Dermis microvascular lymphatic vessel endothelial cell (primary cell): ENCODE results near the gene NGF. TPM values are rescaled to one million over a fixed set of nuclear protein-coding genes. Genes with fewer than 3 reads are reported as not detected.

ENCODE experiments used
- DNase-seq, 2 donors: peaks; one replicate each; pipeline versions ENCODE4 v3.0.0 to v3.0.0-alpha.2; 2010; ENCODE audit warnings: low read depth in 2 of 2
- total RNA-seq: library from RNA; depleted of rRNA; stranded (reverse); fragments of >200 nt; gene quantifications from 2 replicates; pipeline ENCODE4 v1.2.1, GENCODE V29; 2014

Gene NGF
- total RNA-seq, 1 donor from 2014 or later = 0.26 TPM

DNA sequence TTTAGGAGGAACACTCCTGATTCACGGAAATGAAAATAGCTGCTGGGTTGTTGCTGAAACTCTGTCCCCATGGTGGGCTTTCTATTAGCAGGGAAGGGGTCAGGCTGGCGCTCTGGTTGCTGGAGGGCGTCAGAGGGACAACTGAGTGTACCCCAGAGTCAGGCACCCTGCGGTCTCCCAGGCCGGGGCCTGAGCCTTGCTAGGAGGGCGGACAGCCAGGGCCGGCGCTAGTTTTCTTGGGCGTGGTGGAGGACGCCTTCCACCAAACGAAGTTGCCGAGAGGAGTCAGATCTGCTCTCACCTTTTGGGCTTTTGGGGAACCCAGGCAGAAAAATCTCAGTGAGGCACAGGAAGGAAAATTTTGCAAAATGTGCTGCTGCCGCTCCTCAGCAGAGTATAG is 54.8 kb downstream of the NGF start:
- no peak for DNase-seq

DNA sequence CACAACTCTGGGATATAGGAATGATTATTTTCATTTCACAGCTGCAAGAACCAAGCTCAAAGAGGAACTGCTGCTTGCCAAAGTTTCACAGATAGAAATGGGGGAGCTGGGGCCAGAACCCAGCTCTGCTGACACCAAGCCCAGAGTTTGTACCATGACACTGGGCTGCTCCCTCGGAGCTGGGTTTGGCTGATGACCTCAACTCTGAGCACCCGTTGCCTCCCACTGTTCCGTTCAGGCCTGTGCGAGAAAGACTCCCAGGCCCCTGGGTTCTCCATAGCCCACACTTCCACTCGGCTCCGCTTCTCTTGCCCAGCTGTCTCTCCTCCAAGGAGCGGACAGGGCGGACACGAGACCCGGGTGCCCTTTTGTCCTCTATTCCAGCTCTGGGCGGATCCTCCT is 55.2 kb downstream of the NGF start:
- no peak for DNase-seq

DNA sequence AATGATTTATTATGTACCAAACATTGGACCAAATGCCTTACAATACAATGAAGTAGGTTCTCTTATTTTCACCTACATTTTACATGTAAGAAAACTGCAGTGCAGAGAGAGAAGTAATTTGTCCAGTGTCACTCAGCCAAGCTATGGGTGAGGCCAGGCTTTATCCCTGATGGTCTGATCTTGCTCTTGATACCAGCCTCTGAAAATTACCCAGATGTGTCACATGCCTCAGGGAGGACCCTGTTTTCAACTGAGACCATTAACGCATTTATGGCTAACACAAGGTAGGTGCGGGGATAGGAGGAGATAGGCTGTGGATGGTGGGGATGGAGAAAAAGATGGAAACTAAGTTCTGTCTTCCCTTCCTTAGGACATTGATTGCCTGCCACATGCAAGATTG is 56.9 kb downstream of the NGF start:
- DNase-seq = no peak

DNA sequence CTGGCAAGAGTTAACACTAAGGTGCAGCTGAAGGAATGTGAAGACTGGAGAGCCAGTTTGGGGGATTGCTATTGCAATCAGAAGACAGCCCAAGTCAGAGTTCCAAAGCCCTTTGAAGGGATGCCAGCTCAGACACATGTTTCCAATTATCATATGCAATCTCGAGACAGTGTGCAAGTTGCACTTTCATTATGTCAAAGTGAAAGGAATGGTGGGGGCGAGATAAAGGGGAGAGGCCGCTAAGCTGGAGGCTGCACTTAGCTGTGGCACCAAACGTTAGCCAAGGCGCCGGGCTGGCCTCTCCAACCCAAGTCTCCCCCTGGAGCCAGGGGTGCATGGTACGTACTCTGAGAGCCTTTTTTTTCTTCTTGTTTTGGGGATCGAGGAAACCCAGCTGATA is 58.0 kb downstream of the NGF start:
- DNase-seq = no peak

DNA sequence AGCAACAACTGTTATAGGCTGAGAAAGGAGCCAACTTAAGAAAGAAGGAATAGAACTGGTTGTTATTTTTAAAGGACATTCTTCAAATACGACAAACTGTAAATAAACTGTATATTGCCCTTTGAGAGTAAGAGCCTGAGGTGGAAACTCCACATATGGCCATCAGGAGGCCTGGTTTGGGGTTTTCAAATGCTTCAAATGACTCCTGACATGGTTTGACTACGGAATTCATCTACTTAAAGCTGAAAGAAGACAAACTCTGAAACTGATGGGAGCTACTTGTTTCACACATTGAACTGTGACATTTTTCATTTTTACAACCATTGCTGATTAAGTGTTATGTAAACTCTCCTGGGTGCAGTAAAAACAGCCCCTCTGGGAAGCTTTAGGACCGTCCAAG is 59.8 kb downstream of the NGF start:
- no peak for DNase-seq

DNA sequence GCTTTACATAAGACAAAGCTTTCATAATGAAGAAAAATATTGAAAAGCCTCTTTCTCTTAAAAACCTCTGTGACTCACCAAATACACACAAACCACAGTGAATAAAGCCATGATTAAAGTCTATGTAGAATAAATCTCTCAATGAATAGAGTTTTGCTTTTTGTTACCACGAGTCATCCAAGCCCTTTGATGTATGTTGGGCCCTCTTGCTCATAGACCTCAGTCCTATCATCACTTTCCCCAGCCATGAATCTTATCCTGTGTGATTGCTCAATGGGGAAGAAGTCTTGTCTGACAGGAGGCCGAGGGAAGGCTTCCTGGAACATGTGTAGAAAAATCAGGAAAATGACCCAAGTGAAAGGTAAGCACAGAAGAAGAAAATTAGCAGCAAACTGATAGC is 60.8 kb downstream of the NGF start:
- DNase-seq = no peak

DNA sequence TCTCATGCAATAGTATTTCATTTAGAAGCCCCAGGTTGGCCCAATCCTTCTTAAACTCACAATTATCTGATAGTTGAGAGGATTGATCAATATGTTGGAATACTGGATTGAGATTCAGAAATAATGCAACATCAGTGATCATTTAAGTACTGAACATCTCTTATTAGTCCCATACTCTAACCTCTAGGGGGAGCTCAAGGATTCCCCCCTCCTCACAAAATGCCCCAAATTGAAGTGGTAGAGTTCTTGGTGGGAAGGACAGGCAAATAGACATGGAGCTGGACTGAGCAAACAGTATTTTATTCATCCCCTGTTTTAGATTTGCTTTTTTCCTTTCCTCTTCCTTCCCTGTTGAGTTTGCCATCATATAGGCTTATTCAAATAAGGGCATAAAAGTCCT is 62.8 kb downstream of the NGF start:
- peak; percentile 9 to 47 for DNase-seq

DNA sequence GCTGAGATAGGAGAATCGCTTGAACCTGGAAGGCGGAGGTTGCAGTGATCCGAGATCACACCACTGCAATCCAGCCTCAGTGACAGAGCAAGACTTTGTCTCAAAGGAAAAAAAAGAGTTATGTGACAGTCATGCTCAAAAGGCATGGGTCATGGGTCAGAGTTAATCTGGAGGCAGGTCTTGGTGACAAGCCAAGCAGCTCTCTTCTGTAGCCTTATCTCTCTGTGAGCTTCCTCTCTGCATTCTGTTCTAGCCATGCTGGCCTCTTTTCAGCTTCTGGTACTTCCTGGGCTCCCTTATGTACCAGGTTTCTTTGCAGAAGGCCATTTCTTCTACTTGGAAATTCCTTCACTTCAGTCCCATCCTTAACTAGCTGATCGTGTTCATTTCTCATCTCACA is 63.6 kb downstream of the NGF start:
- DNase-seq = no peak

DNA sequence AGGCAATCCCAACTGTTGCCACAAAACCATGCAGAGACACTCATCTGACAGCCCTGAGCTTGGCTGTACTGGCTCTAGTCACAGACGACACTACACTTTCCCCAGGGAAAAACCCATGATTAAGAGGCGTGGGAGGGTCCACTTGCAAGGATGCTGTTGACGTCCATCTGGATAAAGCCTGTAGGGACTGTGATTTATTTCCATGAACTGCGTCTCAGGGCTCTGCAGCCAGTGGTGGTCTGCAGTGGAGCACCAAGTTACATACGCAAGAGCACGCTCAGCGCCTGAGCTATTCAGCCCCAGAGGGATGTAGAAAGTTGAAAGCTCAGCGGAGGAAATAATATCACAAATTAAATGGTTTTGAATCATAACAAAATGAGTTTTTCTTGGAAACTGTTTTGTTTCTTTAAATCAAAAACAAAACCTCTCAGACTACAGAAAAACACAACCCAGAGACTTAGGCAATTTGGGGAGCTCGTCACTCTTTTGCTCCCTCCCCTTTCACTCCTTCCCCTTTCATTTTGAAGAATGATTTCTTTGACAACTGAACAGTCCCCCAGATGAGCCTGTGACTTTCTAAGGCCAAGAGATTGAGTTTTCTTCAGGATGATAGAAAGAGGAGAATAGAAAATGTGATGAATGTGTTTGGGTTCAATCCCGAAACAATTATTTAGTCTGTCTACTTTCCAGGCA is 71.2 kb downstream of the NGF start:
- DNase-seq = no peak

DNA sequence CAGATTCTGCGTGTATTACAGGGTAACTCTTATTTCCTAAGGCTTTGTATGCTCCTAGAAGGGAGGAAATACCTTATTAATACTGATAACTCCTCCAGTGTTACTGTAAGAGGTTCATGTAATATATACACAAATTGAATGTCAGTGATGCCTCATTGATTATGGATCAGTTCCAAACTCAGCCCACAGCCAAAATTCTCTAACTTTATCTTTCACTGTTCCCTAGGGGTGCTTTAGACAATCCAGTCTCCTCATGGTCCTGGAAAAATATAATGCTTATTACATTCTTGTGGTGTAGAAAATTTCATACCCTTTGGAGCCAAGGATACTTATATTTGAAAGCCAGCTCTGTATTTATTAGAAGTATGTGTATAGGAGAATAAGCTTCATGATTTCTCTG is 73.0 kb downstream of the NGF start:
- no peak for DNase-seq

DNA sequence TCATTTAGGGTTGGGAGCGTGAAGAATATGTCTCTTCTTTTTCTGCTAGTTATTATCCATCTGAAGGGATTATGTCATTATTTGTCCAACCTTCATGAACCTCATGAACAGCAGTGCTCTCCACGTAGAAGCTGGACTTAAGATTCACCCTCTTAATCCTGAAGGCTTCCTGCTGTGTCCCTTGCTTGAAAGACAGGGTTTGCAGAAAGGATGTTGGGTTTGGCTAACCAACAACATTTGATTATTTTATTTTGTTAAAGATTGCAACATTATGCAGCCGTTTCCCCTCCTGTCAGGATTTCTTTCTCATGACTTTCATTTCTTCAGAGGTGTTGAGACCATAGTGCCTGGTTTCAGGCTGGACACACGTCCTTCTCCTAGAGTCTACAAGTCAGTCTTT is 75.2 kb downstream of the NGF start:
- DNase-seq = no peak

DNA sequence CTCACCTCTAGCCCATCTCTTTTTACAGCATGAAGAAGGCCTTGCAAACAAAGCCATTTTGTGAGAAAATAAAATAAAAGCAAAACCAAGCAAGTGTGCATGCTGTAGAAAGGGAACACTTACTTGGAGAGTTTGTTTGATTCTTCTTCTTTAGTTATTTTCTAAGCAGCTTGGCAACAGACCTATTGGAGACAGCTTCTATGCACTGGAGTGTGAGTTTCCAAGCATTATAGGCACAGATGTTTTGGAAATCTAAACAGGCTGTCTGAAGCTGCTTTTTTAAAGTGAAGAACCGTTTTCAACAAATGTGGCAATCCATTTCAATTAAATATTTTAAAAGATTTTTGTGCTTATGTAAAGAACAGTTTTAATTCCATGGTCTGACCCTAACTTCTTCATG is 76.6 kb downstream of the NGF start:
- no peak for DNase-seq

DNA sequence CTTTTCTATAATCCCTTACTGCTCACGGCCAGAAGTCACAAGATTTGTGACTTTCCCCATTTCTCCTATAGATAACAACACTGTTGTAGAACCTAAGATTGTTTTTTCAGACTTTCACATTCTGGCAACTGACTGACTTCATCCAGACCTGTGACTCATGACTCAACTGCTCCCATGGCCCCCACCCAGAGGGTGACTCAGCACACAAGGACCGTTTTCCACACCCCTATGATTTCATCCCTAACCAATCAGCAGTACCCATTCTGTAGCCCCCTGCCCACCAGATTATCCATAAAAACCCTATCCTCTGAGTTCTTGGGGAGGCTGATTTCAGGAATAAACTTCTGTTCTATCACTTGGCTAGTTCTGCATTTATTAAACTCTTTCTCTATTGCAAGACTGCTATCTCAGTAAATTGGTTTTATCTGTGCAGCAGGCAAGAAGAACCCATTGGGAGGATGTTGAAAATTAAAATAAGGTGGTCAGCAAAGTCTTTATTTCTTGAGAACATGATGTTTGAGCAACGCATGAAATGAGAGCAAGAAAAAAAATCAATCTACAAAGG is 79.7 kb downstream of the NGF start:
- peak in 1 of 2 donors; percentile 25 for DNase-seq

DNA sequence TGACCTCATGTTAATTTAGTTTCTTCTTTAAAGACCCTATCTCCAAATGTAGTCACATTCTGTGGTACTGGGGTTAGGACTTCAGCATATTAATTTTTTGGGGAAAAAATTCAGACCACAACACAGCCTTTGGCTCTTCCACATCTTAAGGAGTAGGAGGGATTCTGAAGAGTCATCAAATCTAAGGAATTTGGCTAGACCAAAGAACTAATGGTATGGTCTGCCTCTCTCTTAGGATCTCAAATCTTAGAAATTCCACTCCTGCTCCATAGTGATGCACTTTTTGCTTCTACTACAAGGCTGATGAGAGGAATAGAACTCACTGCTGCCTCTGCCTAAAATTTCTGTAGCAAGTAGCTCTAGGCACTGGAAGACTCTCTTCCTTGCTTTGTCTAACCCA is 80.5 kb downstream of the NGF start:
- no peak for DNase-seq

DNA sequence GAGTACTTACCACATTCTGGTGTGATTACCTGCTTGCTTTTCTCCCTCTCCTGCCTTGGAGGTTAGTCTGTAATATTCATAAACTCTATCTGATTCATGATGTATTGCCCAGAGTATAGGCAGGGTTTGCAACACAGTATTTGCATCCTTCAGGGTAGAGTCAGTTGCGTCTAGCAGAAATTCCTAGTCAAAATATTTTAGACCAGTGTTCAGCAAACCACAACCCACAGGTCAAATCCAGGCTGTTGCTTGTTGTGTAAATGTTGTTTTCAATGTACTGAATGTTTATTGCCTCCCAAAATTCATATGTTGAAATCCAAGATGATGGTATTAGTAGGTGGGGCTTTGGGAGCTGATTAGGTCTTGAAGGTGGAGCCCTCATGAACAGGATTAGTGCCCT is 82.9 kb downstream of the NGF start:
- no peak for DNase-seq

DNA sequence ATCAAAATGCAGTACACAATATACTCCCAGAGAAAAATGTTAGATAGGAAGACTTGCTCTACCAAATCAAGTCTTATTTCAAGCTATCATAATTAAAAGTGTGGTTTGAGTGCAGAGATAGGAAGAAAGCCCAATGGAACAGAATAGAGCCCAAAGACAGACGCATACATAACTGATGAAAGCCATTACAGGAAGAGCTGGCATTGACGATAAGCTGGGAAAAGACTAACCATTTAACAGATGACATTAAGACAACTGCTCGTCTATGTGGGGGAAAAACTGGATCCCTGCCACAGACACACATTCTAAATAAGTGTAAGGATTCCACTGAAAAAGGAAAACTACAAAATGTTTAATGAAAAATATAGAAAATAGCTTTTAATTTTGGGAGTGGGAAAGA is 85.5 kb downstream of the NGF start:
- peak; percentile 26 to 80 for DNase-seq

DNA sequence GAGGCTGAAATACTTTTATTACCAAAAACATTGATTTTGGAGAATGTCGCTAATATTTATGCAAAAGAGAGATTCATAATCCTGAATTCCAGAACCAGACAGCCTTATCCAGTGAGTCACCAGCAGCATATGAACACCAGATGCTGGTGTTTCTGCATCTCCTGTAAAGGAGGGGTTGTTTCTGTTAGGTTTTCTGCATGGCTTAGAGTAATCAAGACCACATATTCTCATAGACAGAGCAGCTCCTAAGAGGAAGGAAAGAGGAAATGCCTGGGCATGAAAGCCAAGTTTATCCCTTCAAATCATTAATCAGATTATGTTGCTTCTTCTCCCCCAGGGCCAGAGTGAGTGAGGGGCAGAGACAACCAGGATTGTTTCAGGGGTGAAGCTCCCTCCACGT is 86.2 kb downstream of the NGF start:
- peak; percentile 27 to 91 for DNase-seq

DNA sequence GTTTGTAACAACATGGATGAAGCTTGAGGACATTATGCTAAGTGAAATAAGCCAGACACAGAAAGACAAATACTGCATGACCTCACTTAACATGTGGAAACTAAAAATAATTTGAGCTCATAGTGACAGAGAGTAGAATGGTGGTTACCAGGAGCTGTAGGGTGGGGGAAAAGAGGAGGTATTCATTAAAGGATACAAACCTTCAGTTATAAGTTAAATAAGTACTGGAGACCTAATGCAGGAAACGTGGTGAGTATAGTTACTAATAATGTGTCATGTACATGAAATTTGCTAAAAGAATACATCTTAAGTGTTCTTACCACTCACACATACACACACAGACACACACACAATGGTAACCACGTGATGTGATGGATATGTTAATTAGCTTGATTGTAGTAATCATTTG is 86.7 kb downstream of the NGF start:
- DNase-seq = peak in 1 of 2 donors; percentile 26

DNA sequence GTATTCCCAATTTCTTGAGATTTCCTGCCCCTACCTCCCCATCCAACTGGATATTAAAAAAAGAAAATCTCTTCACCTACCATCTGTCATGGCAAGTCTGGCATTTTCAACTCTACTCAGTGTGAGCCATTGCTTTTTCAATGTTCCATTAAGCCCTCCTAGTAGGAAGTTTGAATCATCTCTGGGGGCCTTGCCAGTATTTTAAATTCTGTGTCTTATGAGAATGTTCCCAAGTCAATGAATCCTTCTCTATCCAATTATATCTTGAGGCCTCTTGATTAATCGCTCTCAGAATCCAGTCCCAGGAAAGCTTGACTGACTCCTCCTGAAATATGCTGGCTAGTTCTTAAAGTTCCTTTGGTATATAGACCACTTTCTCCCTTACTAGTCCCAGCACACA is 91.5 kb downstream of the NGF start:
- DNase-seq = no peak

DNA sequence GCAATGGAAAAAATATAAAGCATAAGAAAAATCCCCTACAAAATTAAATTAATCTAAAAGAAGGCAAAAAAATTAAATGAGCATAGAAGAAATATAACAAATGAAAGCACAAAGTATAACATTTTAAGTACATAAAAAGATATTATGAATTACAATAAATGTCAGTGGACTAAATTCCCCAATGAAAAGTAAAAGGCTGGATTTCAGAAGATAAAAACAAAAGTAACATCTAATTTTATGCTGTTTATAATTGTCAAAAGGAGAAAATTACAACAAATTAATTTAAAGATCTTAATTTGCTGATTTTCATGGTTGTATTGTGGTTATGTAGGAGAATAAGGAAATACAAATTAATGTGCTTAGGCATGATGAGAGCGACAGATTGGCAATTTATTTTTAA is 92.8 kb downstream of the NGF start:
- no peak for DNase-seq

DNA sequence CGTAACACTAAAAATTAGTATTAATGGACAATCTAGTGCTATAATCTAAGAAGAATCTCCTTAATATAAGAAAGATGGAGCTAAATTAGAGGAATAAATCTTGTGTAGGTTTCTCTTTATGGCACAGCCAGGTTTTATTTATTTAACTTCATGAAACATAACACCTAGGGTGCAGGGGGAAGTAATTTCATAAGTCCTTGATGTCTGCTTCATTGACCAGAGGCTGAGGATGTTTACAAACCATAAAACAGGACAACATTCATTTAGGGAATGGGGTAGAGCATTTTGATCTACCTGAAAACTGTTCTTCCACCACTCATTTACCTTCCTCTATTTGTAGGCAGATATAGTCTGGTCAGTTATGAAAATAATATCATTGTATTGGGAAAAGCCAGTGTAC is 95.5 kb downstream of the NGF start:
- no peak for DNase-seq

DNA sequence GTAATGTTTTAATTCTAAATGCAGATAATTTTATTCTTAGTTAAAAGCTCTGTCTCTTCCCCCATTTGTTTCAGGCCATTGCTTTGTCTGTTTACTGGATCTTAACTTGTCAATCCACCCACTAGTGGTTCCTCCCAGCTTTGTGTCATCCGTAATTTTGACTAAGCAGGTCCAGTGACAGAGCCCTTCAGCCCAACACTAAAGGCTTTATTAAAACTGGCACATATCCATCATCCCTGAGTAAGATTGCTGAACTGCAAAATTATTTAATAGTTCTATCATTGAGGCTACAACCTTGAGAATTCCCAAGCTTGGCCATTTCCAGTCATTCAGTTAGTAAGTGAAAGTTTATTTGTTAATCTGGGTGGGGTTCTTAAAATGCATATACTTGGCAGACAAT is 96.7 kb downstream of the NGF start:
- no peak for DNase-seq

DNA sequence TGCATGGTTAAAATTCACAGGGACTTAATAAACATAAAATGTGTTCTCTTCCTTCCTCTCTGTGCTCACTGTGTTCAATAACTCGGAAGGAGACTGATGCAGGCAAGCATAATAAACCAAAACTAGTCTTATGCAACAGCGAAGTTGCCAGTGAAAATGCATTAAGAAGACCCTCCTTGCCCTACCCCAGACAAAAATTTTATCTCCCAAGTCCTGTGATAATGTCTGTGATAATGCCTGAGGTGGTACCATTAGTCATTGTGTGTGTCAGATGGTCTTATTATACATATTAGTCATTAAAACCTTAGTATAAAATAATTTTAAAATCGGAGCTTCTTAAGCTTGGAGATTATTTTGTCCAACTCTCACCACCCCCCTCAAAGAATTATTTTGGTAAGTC is 97.8 kb downstream of the NGF start:
- no peak for DNase-seq

DNA sequence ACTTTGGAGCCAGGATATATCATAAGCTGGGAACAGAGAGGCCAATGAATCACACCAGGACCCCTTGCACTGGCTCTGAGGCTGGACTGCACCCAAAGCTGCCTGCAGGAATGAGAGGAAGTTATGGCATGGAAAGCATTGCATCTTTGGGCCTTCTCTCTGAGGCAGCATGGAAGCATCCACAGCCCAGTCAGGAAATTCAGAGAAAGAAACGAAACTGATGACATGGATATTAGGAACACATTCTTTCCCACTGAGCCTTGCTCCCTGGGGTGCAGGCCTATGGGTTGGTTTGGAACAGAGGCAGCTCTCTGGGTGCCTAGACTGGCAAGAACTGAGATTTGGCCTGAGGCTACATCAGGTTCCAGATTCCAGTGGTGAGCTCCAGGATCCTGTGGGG is 98.6 kb downstream of the NGF start:
- DNase-seq = no peak
